HG03457 (cell line): ENCODE data around the gene CAD.

Source experiments
- ATAC-seq: cut with Tn5 transposase; IDR thresholded peaks from one replicate; pipeline ENCODE4 v1.9.1; 2021; ENCODE audit warnings: moderate number of reproducible peaks; ENCODE audit not compliant: unreplicated experiment

The CAD gene

DNA sequence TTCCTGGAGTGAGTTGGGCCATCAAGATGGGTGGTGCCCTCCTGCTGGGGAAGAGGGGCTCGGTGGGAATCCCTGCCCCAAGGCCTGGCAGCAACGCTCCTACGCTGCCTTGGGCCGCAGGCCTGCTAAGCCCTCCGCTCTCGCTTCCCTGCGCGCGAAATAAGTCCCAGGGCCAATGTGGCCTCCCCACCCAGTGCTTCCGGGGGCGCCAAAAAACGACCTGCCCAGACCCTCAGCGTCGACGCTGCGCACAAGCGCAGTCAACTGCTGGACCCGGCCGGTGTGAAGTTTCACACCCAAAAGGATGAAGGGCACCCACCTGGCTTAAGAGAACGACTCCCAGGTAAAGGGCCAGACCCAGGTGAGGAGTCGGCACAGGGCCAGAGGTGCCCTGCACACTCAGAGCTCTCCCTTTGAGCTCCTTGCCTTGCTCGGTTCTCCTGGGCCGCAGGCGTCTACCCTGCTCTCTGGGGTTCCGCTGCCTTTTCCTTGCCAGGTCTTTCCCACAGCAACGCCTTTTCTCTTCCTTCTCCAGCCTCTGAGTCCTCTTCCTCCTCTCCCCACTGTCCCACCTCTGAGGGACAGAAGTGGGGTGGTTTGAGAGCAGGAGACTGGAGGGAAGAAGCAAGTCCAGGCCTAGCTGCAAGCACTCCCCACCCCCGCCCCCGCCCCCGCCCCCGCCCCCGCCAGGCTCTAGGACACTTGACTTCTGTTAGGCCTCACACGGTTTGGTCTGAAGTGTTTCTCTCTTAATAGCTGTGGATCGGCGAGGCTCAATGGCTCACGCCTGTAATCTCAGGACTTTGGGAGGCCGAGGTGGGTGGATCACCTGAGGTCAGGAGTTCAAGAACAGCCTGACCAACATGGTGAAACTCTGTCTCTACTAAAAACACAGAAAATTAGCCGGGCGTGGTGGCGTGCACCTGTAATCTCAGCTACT lies 58.3 kb downstream of the CAD start, which contains the start of gene DNAJC5G:
Gene DNAJC5G (plus strand): TSS at position 223 of the 940 bp plus-strand sequence. CDS start 1,296 bp downstream, outside the sequence.
- ATAC-seq = no peak

DNA sequence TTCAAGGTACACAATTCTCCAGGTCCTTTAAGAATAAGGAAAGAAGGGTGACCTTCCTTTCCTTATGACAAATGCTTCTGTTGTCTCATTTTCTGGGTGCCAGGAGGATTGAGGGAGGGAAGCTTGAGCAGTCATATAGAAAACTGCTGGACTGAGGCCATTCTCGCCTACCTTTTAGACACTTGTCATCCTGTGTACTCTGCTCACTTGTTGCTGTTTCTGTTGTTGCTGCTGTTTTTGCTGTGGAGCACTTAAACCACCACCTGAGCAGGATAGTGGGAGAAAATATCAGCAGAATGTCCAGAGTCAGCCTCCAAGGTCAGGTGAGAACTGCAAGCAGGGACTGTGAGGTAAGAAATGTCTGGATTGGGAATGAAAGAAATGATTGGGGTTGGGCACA lies 60.8 kb downstream of the CAD start:
- no peak for ATAC-seq

DNA sequence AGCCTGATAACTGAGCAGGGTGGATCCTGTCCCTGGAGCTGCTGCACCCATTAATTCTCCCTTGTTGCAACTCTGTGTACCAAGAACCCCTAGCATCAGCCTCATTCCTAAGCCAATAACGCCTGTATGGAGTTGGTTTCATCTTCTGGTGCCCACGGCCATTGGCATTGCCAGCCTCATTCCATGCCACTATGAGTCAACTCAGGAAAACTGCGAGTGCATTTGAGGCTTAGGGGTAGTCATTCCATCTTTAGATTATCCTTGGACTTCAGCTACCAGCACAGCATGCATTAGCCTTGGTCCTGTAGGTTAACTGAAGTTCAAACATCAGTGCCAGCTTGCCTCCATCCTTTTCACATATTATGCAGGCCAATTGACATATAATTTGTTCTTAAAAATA lies 63.7 kb downstream of the CAD start:
- no peak for ATAC-seq

DNA sequence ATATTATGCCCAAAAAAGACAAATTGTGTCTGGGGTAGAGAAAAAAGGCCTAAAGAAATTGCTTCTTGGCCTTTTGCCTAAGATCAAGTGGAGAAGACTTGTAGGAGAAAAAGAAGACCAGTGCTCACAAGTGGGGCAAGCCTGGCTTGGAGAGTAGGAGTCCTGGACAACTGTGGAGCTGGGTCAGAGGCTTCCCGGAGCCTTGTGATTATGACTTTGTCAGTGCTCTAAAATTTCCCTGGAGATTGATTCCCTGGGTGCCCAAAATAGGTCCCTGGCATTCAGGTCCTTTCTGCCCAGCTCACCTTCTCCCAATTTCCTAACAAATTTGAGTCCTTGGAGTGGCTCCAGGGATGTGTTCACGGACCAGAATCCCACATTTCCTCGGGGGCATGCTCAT lies 64.3 kb downstream of the CAD start:
- no peak for ATAC-seq

DNA sequence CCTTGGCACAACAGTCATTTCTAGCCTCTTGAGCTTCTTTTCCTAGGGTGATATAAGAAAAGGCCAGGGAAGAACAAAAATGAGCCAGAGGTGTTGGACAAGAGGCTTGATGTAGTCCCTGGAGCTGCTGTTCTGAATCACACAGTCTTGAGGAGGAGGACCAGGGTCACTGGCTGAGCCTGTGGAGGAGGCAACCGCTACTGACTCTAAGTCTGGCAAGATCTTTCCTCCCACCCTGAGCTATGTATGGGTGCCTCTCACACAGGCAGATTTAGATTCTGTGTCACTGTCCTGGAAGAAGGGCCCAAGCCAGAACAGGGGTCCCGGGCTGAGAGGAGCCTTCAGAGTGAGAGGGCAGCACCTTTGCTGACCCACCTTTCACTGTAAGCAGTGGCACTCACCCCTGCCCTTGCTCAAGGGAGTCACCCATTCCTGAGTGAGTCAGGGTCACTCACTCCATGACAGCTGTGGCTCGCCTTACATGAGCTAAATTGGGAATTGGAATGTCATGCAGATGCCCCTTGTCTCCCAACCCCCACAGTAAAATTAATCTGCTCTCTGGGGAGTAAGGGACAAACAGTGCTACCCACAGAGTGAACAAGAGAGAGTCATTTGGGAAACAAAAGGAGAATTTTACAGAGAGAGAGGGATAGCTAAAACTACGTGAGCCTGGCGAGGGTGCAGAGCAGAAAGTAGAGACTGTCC lies 64.8 kb downstream of the CAD start, which contains the start of gene TRIM54:
Gene TRIM54 (plus strand): TSS at position 575 of the 705 bp plus-strand sequence. CDS start 303 bp downstream, outside the sequence.
- no peak for ATAC-seq

DNA sequence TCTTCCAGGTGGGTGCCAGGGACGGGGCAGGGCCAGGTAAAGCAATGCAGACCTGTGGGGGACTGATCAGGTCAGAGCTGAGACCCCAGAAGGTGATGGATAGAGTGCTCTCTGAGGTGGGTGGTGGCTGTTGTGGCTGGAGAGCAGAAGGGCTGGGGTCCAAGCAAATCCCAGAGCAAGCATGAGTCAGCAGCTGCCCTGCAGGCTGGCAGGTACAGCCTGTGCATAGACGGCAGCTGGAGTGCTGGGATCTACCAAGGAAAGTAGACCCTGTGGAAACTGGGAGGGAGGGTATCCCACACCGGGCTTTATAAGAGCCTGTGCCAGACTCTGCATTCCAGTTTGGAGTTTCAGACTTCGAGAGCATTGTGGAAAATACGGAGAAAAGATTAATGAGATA lies 65.7 kb downstream of the CAD start:
- no peak for ATAC-seq

DNA sequence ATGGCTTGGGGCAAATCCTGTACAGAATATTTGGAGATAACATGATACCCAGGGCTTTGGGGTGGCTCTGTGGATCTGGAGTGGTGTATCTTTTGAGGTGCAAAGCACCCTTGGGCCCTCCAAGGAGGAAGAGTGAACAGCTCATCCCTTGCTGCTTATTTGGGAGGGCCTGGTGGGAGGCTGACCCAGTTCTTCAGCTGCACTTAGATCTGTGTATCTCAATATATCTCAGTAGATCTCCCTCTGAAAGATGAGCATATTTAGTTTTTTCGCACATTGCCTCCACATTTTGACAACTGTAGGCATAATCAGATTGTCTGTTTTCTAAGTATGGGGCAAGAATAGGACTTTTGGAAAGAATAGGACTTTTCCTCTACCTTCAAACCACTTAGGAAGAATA lies 67.8 kb downstream of the CAD start:
- ATAC-seq = no peak

DNA sequence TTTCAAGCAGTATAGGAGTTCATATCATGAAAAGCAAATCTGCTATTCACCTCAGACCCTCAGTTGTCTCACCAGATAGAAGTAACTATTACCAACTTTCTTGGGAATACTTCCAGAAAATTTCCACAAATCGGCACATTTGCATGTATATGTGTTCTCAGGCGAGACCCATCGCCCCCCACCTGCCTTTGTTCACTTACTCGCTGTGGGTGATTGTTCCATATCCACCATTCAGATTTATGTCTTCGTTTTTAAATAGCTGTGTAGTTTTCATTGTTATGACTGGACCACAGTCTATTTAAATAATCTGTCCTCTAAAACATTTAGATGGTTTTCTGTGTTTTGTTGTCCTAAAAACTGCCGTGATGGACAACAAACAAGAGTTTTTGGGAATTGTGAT lies 68.3 kb downstream of the CAD start:
- ATAC-seq = no peak

DNA sequence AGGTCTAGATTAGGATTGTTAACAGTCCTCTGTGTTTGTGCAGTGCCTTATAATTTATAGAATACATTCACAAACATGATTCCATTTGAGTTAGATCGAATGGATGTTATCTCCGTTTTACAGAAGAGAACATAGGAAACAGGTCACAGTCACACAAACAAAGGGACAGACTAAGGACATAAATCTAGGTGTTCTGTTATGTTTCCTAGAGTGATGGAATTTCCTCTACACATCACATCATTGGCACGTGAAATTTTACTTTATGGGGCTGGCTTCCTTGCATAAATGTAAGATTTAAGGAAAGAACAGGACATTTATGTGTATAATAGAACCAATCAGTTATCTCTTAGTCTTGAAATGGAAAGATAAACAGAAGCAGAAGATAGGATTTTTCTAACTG lies 71.4 kb downstream of the CAD start:
- ATAC-seq = no peak

DNA sequence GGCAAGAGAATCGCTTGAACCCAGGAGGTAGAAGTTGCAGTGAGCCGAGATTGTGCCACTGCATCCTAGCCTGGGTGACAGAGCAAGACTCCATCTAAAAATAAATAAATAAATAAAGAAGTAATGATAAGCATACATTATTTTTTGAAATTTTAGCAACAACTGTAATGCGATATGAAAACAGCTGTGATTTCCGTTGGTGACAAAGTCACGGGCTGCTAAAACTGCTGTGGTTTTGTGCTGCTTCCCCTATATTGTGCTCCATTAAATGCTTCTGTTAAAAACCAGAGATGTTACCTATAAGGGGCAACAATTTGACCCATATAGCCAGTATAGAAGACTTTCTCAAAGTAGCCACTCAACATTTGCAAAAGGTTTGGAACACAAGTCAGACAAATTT lies 73.4 kb downstream of the CAD start:
- no peak for ATAC-seq

DNA sequence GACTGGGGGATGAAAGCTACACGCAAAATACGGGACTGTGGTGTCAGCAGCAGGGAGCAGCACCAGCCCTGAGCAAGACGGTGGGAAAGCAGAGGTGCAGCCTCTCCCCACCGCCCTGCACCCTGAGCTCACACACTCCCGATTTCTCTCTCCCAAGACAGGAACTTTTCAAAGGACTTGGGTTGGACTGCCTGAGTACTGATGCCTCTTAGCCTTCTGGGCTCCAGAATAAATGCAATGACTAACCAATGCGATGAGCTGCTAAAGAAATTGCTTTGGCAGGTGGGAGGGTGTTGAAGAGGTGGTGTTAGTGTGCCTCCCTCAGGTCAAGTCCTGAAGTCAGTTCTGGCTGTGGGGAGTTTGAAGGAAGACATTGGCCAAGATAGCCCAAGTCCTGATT lies 74.7 kb downstream of the CAD start:
- ATAC-seq = no peak
